LNCaP clone FGC (cell line): ENCODE data around the gene TAB2.

Source experiments
- DNase-seq: peaks from one replicate; pipeline ENCODE4 v3.0.0-alpha.2; 2011; ENCODE audit warnings: low read depth
- H3K4me3 ChIP-seq: 2 replicates; pipeline ENCODE4 v1.5.1; 2011; ENCODE audit warnings: mild to moderate bottlenecking, low read depth, low read length, control low read depth
- CTCF ChIP-seq: IDR thresholded peaks from 2 replicates; pipeline ENCODE4 v1.5.1; 2012; ENCODE audit warnings: mild to moderate bottlenecking; ENCODE audit not compliant: control insufficient read depth, insufficient read depth; ENCODE audit errors: extremely low read depth

Gene TAB2

GRCh38 chr6:149335924-149336608 is 18.6 kb downstream of the TAB2 start:
- DNase-seq, result no peak
- no peak for TF ChIP-seq CTCF
- no peak overlapping the region for H3K4me3 ChIP-seq

GRCh38 chr6:149336609-149336928 is 19.1 kb downstream of the TAB2 start:
- no peak overlapping the region for H3K4me3 ChIP-seq
- no peak for TF ChIP-seq CTCF
- no peak for DNase-seq

- TF ChIP-seq CTCF, result no peak
- no peak overlapping the region for H3K4me3 ChIP-seq
- no peak for DNase-seq
Measured at GRCh38 chr6:149337320-149337719, 19.8 kb downstream of the TAB2 start.

GRCh38 chr6:149340200-149340599 is 22.7 kb downstream of the TAB2 start:
- TF ChIP-seq CTCF, result no peak

GRCh38 chr6:149342525-149342924 is 25.0 kb downstream of the TAB2 start:
- DNase-seq, result no peak
- no peak overlapping the region for H3K4me3 ChIP-seq
- no peak for TF ChIP-seq CTCF

More at GRCh38 chr6:149340200-149340599, 22.7 kb downstream of the TAB2 start:
- no peak for DNase-seq
- no peak overlapping the region for H3K4me3 ChIP-seq

- TF ChIP-seq CTCF, result no peak
- H3K4me3 ChIP-seq, result no peak overlapping the region
- DNase-seq, result no peak
Measured at GRCh38 chr6:149343501-149343900, 26.0 kb downstream of the TAB2 start.

- no peak overlapping the region for H3K4me3 ChIP-seq
- TF ChIP-seq CTCF, result no peak
- DNase-seq, result no peak
Measured at GRCh38 chr6:149346078-149346477, 28.6 kb downstream of the TAB2 start.
